Natural killer cell (primary cell): ENCODE data around the gene SNCB. TPM values are rescaled to one million over a fixed set of nuclear protein-coding genes. Genes with fewer than 3 reads are reported as not detected.
A peak's percentile ranks its signal among the peaks of the same experiment; 100 is the strongest.

Experiments used
- ATAC-seq, 3 donors: fragments of 150-1000 bp in 2 of 3; fragments of 200-7000 bp in 1 of 3; cut with Tn5 transposase; 1 replicate in 1 of 3; 2 replicates in 2 of 3; pipeline ENCODE4 v1.10.0; 2021; ENCODE audit warnings: mild to moderate bottlenecking in 2 of 3, moderate library complexity in 2 of 3
- DNase-seq, 2 donors: peaks; one replicate each; pipeline versions ENCODE4 v3.0.0 to v3.0.0-alpha.2; 2013 to 2021; ENCODE audit warnings: mixed read lengths in 1 of 2
- H3K27ac ChIP-seq: one replicate; pipeline ENCODE4 v1.5.1; 2013; ENCODE audit warnings: mild to moderate bottlenecking, low read length
- H3K27me3 ChIP-seq: one replicate; pipeline ENCODE4 v1.6.1; 2013; ENCODE audit warnings: low read length; ENCODE audit not compliant: control insufficient read depth, insufficient read depth
- H3K36me3 ChIP-seq: one replicate; pipeline ENCODE4 v1.6.1; 2013; ENCODE audit warnings: low read length; ENCODE audit not compliant: control insufficient read depth, insufficient read depth
- H3K4me1 ChIP-seq: one replicate; pipeline ENCODE4 v1.6.1; 2013; ENCODE audit warnings: low read length; ENCODE audit not compliant: control insufficient read depth, insufficient read depth
- H3K4me3 ChIP-seq: one replicate; pipeline ENCODE4 v1.5.1; 2013; ENCODE audit warnings: low read length
- H3K9me3 ChIP-seq: one replicate; pipeline ENCODE4 v1.6.1; 2013; ENCODE audit warnings: low read length; ENCODE audit not compliant: control insufficient read depth, insufficient read depth
- H3K27ac Mint-ChIP-seq, 2 donors: one replicate each; pipeline ENCODE4 v1.8.0; 2022; ENCODE audit warnings: mild to moderate bottlenecking in 2 of 2, mixed read lengths in 2 of 2, moderate library complexity in 1 of 2
- H3K27me3 Mint-ChIP-seq, 2 donors: one replicate each; pipeline ENCODE4 v1.8.0; 2022; ENCODE audit warnings: low read depth in 2 of 2, mixed read lengths in 2 of 2
- H3K36me3 Mint-ChIP-seq: one replicate; pipeline ENCODE4 v1.8.0; 2022; ENCODE audit warnings: mixed read lengths
- H3K4me1 Mint-ChIP-seq, 2 donors: one replicate each; pipeline ENCODE4 v1.8.0; 2022; ENCODE audit warnings: mixed read lengths in 2 of 2
- H3K4me3 Mint-ChIP-seq: one replicate; pipeline ENCODE4 v1.8.0; 2022; ENCODE audit warnings: mild to moderate bottlenecking, moderate library complexity, mixed read lengths
- H3K9me3 Mint-ChIP-seq, 2 donors: one replicate each; pipeline ENCODE4 v1.8.0; 2022; ENCODE audit warnings: mixed read lengths in 2 of 2
- WGBS: methylation state at CpG from one replicate; pipeline ENCODE4 v1.1.7; 2013; ENCODE audit warnings: missing lambda C conversion rate; ENCODE audit not compliant: insufficient coverage; 5-methylcytosine and 5-hydroxymethylcytosine counted together
- intact Hi-C: fragments of 100-400 bp; cut with micrococcal nuclease; formaldehyde crosslinking; loops from one replicate; pipeline ENCODE4 v1.14.2; 2022
- total RNA-seq, 4 donors: library from RNA; stranded (reverse); fragments of 120-200 nt in 1 of 4; gene quantifications; one replicate each; pipeline versions ENCODE4 v1.2.3 to v1.2.4, GENCODE V29; 2013 to 2022
- TF ChIP-seq, protein P1 (sequence below): fragments of 200-600 bp; IDR thresholded peaks from one replicate; pipeline ENCODE4 v1.8.0; 2022; ENCODE audit warnings: antibody characterized with exemption

Gene SNCB
- total RNA-seq, 3 donors from 2014 or later (not counting 1 experiment from before 2014, with no cell fraction given) = not detected

GRCh38 chr5:176597417-176598389, 32.6 kb downstream of the SNCB start:
- no peak for ATAC-seq
- Mint-ChIP-seq H3K36me3 (no peaks in the 10 kb centered on the region), H3K9me3 (no peaks in the 10 kb centered on the region), H3K4me3 (peak overlapping the region; percentile 66), H3K4me1 (peaks cover 0 to 7% of the 10 kb centered on the region in 2 donors), H3K27ac (no peak overlapping the region), H3K27me3 (peaks cover 0 to 21% of the 10 kb centered on the region in 2 donors)
- TF ChIP-seq, protein P1, sequence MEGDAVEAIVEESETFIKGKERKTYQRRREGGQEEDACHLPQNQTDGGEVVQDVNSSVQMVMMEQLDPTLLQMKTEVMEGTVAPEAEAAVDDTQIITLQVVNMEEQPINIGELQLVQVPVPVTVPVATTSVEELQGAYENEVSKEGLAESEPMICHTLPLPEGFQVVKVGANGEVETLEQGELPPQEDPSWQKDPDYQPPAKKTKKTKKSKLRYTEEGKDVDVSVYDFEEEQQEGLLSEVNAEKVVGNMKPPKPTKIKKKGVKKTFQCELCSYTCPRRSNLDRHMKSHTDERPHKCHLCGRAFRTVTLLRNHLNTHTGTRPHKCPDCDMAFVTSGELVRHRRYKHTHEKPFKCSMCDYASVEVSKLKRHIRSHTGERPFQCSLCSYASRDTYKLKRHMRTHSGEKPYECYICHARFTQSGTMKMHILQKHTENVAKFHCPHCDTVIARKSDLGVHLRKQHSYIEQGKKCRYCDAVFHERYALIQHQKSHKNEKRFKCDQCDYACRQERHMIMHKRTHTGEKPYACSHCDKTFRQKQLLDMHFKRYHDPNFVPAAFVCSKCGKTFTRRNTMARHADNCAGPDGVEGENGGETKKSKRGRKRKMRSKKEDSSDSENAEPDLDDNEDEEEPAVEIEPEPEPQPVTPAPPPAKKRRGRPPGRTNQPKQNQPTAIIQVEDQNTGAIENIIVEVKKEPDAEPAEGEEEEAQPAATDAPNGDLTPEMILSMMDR = no peak
- 64% methylated on average over 47 of the region's 47 CpGs for WGBS
- Histone ChIP-seq H3K27ac (no peak overlapping the region), H3K4me3 (no peak overlapping the region), H3K36me3 (no peaks in the 10 kb centered on the region), H3K27me3 (no peaks in the 10 kb centered on the region), H3K4me1 (peaks cover 6% of the 10 kb centered on the region), H3K9me3 (no peaks in the 10 kb centered on the region)
- intact Hi-C loops = loop anchor here (2.0 to 5.0 kb wide), 2 partner anchors 180 to 867 kb away; partner anchors contain the start of gene CLTB
- peak in 1 of 2 donors; percentile 21 for DNase-seq

DNA sequence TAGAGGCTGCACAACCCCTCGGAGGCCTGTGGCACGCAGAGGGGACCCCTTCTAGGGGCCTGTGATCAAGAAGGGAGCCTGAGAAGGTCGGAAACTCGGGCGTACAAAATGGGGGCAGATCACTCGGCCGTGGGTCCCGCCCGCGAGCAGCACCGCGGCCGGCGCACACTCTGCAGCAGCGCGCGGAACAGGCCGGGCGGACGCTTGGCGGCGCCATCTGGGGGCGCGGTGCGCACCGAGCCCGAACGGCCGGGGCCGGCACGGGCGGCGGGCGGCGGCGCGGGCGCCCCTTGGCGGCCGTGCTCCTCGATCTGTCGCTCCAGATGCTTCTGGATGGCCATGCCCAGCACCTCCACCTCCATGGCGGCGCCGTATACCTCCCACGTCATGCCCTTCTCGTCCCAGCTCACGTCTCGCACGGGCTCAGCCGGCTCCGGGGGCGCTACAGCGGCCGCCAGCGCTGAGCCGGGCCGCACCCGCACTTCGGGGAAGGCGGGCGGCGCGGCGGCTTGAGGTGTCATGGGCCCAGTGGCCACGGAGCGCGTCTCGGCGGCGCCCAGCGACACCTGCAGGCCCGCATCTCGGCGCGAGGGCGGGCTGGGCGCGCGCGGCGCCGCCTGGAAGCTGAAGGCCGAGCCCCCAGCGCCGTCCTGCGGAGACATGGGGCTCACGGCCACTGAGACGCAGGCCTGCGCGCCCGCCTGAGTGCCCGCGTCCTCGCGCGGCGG, 33.5 kb downstream of the SNCB start:
- Histone ChIP-seq H3K27ac (no peak overlapping the region), H3K9me3 (no peaks in the 10 kb centered on the region), H3K4me1 (peaks cover 6% of the 10 kb centered on the region), H3K27me3 (no peaks in the 10 kb centered on the region), H3K36me3 (no peaks in the 10 kb centered on the region), H3K4me3 (no peak overlapping the region)
- TF ChIP-seq, protein P1 = peak; percentile 18
- DNase-seq (peak; percentile 35 to 84), ATAC-seq (peak; percentile 65 to 87 (median 83))
- Mint-ChIP-seq H3K4me1 (peaks cover 0 to 7% of the 10 kb centered on the region in 2 donors), H3K27me3 (peaks cover 0 to 21% of the 10 kb centered on the region in 2 donors), H3K27ac (peak overlapping the region in 1 of 2 donors; percentile 38), H3K4me3 (peak overlapping the region; percentile 80), H3K9me3 (no peaks in the 10 kb centered on the region), H3K36me3 (no peaks in the 10 kb centered on the region)
- 2% methylated on average over 98 of the region's 98 CpGs for WGBS
- intact Hi-C loops = loop anchor here (2.0 to 5.0 kb wide), 2 partner anchors 180 to 866 kb away; partner anchors contain the start of gene CLTB

GRCh38 chr5:176596069-176596644, 34.2 kb downstream of the SNCB start:
- Mint-ChIP-seq H3K4me3 (peak overlapping the region; percentile 80), H3K4me1 (peaks cover 0 to 7% of the 10 kb centered on the region in 2 donors), H3K9me3 (no peaks in the 10 kb centered on the region), H3K36me3 (no peaks in the 10 kb centered on the region), H3K27me3 (peaks cover 0 to 21% of the 10 kb centered on the region in 2 donors), H3K27ac (peak overlapping the region in 1 of 2 donors; percentile 38)
- Histone ChIP-seq H3K27me3 (no peaks in the 10 kb centered on the region), H3K4me3 (no peak overlapping the region), H3K27ac (no peak overlapping the region), H3K9me3 (no peaks in the 10 kb centered on the region), H3K36me3 (no peaks in the 10 kb centered on the region), H3K4me1 (peaks cover 6% of the 10 kb centered on the region)
- DNase-seq (no peak), ATAC-seq (no peak)
- intact Hi-C loops = loop anchor here (2.0 to 5.0 kb wide), 2 partner anchors 179 to 865 kb away; partner anchors contain the start of gene CLTB
- TF ChIP-seq, protein P1 = no peak
- 82% methylated on average over 23 of the region's 23 CpGs for WGBS
